HepG2 (cell line): ENCODE results near the gene EMC8. TPM values are rescaled to one million over a fixed set of nuclear protein-coding genes. Genes with fewer than 3 reads are reported as not detected.

ENCODE experiments used
- ATAC-seq: fragments of 200-7000 bp; cut with Tn5 transposase; 3 replicates; pipeline ENCODE4 v1.9.1; 2020; ENCODE audit warnings: mild to moderate bottlenecking, moderate library complexity
- BruUV-seq: library from RNA; stranded (reverse); fragments of 400-500 nt; replicated peaks from 2 replicates; lab custom pipeline; 2021; lab: Mats Ljungman, UMichigan
- CTCF ChIA-PET: fragments of 300-600 bp; formaldehyde crosslinking; extraction: SDS; loops from one replicate; lab custom pipeline; 2021; ENCODE audit warnings: low total read pairs, inconsistent platforms, low intra/inter-chr PET ratio; lab: Yijun Ruan, JAX
- POLR2A ChIA-PET: fragments of 350-600 bp; sonication (Branson Sonifier 250); formaldehyde crosslinking; loops from one replicate; lab custom pipeline; 2020; ENCODE audit warnings: antibody characterized with exemption, inconsistent platforms; lab: Yijun Ruan, JAX
- DNase-seq: peaks from one replicate; pipeline ENCODE4 v3.0.0-alpha.2; 2015; ENCODE audit warnings: low spot score
- FAIRE-seq: peaks from 3 replicates; lab custom pipeline; 2011; peaks lifted over from hg19 to GRCh38; lab: Jason Lieb, UNC
- H2AFZ ChIP-seq: one replicate; pipeline ENCODE4 v1.6.1; 2011; ENCODE audit warnings: low read length, inconsistent platforms
- H3K27ac ChIP-seq: fragments of 300-600 bp; 3 replicates; pipeline ENCODE4 v1.8.0; 2011; ENCODE audit warnings: mixed run types, mild to moderate bottlenecking, mixed read lengths, low read length, inconsistent platforms; ENCODE audit not compliant: insufficient read depth; ENCODE audit errors: extremely low read length
- H3K27me3 ChIP-seq, 2 experiments: fragments of 200-600 bp in 1 of 2; 2 replicates in 1 of 2; 3 replicates in 1 of 2; pipeline versions ENCODE4 v1.6.0 to v1.8.0; 2011; ENCODE audit warnings: low read length in 2 of 2, mild to moderate bottlenecking in 2 of 2, moderate library complexity in 2 of 2, inconsistent platforms in 1 of 2; ENCODE audit not compliant: insufficient read depth in 2 of 2, control insufficient read depth in 1 of 2
- H3K36me3 ChIP-seq, 2 experiments: fragments of 200-600 bp in 1 of 2; replicated peaks in 1 of 2; 2 replicates in 1 of 2; 3 replicates in 1 of 2; pipeline versions ENCODE4 v1.5.1 to v1.8.0; 2011; ENCODE audit warnings: low read length in 2 of 2, inconsistent platforms in 1 of 2; ENCODE audit not compliant: insufficient read depth in 2 of 2, control insufficient read depth in 1 of 2
- H3K4me1 ChIP-seq: 2 replicates; pipeline ENCODE4 v1.5.1; 2012; ENCODE audit warnings: low read length, inconsistent platforms; ENCODE audit not compliant: insufficient read depth
- H3K4me2 ChIP-seq: 2 replicates; pipeline ENCODE4 v1.6.0; 2011; ENCODE audit warnings: low read depth, low read length, inconsistent platforms
- H3K4me3 ChIP-seq, 3 experiments: fragments of 200-600 bp in 1 of 3; sonication (generic), shearing (Covaris generic) in 1 of 3; replicated peaks in 1 of 3; 2 replicates each; pipeline ENCODE4 v1.5.1; 2011 to 2016; ENCODE audit warnings: low read length in 3 of 3, inconsistent platforms in 2 of 3, low read depth in 2 of 3, mild to moderate bottlenecking in 2 of 3, control low read depth in 1 of 3, mixed read lengths in 1 of 3; ENCODE audit not compliant: insufficient read depth in 1 of 3
- H3K79me2 ChIP-seq: one replicate; pipeline ENCODE4 v1.6.1; 2011; ENCODE audit warnings: low read length, inconsistent platforms; ENCODE audit not compliant: insufficient read depth
- H3K9ac ChIP-seq: 2 replicates; pipeline ENCODE4 v1.6.0; 2011; ENCODE audit warnings: mild to moderate bottlenecking, low read depth, low read length, inconsistent platforms; ENCODE audit not compliant: insufficient read depth
- H3K9me3 ChIP-seq: 2 replicates; pipeline ENCODE4 v1.5.1; 2012; ENCODE audit warnings: mild to moderate bottlenecking, low read length
- H4K20me1 ChIP-seq: 2 replicates; pipeline ENCODE4 v1.6.0; 2011; ENCODE audit warnings: inconsistent platforms, mild to moderate bottlenecking, low read length, moderate library complexity; ENCODE audit not compliant: insufficient read depth
- CREM ChIP-seq, 2 experiments: sonication (generic) in 1 of 2; formaldehyde crosslinking in 1 of 2; IDR thresholded peaks; 2 replicates each; pipeline versions ENCODE4 v1.4.0 to v1.6.1; 2016 to 2020; ENCODE audit warnings: antibody characterized with exemption in 1 of 2, mild to moderate bottlenecking in 1 of 2, missing genetic modification reagents in 1 of 2
- GABPA ChIP-seq, 2 experiments: IDR thresholded peaks; 2 replicates each; pipeline ENCODE4 v1.6.1; 2011 to 2016; ENCODE audit warnings: low read depth in 2 of 2, low read length in 1 of 2, missing biosample characterization in 1 of 2, missing genetic modification characterization in 1 of 2
- MTF2 ChIP-seq: sonication (generic); formaldehyde crosslinking; IDR thresholded peaks from 2 replicates; pipeline ENCODE4 v1.5.0; 2020; ENCODE audit warnings: missing genetic modification reagents, borderline replicate concordance
- MYC ChIP-seq: sonication (generic); formaldehyde crosslinking; IDR thresholded peaks from 2 replicates; pipeline ENCODE4 v1.9.0; 2021; ENCODE audit warnings: missing genetic modification reagents, borderline replicate concordance
- SIN3A ChIP-seq: IDR thresholded peaks from 2 replicates; pipeline ENCODE4 v1.6.1; 2011; ENCODE audit warnings: low read depth, mild to moderate bottlenecking, control low read depth, low read length, borderline replicate concordance
- TEAD2 ChIP-seq: sonication (generic); formaldehyde crosslinking; IDR thresholded peaks from 2 replicates; pipeline ENCODE4 v1.9.0; 2021; ENCODE audit warnings: missing genetic modification reagents
- ZNF33A ChIP-seq: sonication (generic); formaldehyde crosslinking; IDR thresholded peaks from 2 replicates; pipeline ENCODE4 v1.5.1; 2020; ENCODE audit warnings: missing genetic modification reagents, mild to moderate bottlenecking, moderate library complexity, borderline replicate concordance
- ZNF451 ChIP-seq: sonication (generic); formaldehyde crosslinking; IDR thresholded peaks from 2 replicates; pipeline ENCODE4 v1.5.0; 2020; ENCODE audit warnings: mild to moderate bottlenecking, missing genetic modification reagents
- ZNF468 ChIP-seq: sonication (generic); formaldehyde crosslinking; IDR thresholded peaks from 2 replicates; pipeline ENCODE4 v1.8.0; 2022; ENCODE audit warnings: mild to moderate bottlenecking, moderate library complexity, missing genetic modification reagents
- ZNF501 ChIP-seq: sonication (generic); formaldehyde crosslinking; IDR thresholded peaks from 2 replicates; pipeline ENCODE4 v1.5.1; 2020; ENCODE audit warnings: mild to moderate bottlenecking, moderate library complexity, missing genetic modification reagents
- WGBS: methylation state at CpG from one replicate; pipeline ENCODE4 v1.1.6; 2017; ENCODE audit warnings: low lambda C conversion rate; 5-methylcytosine and 5-hydroxymethylcytosine counted together
- in situ Hi-C: cut with HindIII; loops from 2 replicates; pipeline ENCODE4 v1.10.0; 2017; ENCODE audit warnings: low pct_unique_long_range_greater_than_20kb; ENCODE audit not compliant: extremely low pct_ligation_motif_present
- intact Hi-C: fragments of 100-400 bp; cut with micrococcal nuclease; formaldehyde crosslinking; loops from one replicate; pipeline ENCODE4 v1.10.0; 2022; ENCODE audit not compliant: unreplicated experiment
- polyA plus RNA-seq, 8 experiments: library from polyadenylated mRNA; depleted of rRNA in 3 of 8; stranded (reverse) in 7 of 8; unstranded in 1 of 8; fragments of >200 nt; fragmentation: Illumina TruSeq in 4 of 8; extraction: Trizol in 4 of 8; gene quantifications; 2 replicates each; pipeline versions ENCODE4 v1.2.1 to v1.2.3, GENCODE V29; 2011 to 2016; ENCODE audit warnings: low read depth in 4 of 8, missing spikeins in 1 of 8, mixed read lengths in 1 of 8; ENCODE audit not compliant: insufficient read depth in 1 of 8
- total RNA-seq, 5 experiments: library from RNA; depleted of rRNA; stranded (reverse); fragments of >200 nt; fragmentation: Illumina TruSeq; extraction: Trizol; gene quantifications; 2 replicates each; pipeline ENCODE4 v1.2.3, GENCODE V29; 2016; ENCODE audit warnings: low read depth in 1 of 5
- TF ChIP-seq, protein P1 (sequence below): sonication (generic); formaldehyde crosslinking; IDR thresholded peaks from 2 replicates; pipeline ENCODE4 v1.4.0; 2020; ENCODE audit warnings: mild to moderate bottlenecking, missing genetic modification reagents
- TF ChIP-seq, protein P2 (sequence below): sonication (generic); formaldehyde crosslinking; IDR thresholded peaks from 2 replicates; pipeline ENCODE4 v1.5.0; 2020; ENCODE audit warnings: missing genetic modification reagents
- TF ChIP-seq, protein P3 (sequence below): sonication (generic); formaldehyde crosslinking; IDR thresholded peaks from 2 replicates; pipeline ENCODE4 v1.8.0; 2022; ENCODE audit warnings: low read depth, missing genetic modification reagents
- TF ChIP-seq, protein P4 (sequence below), 2 experiments: sonication (generic) in 1 of 2; formaldehyde crosslinking in 1 of 2; IDR thresholded peaks; 2 replicates each; pipeline versions ENCODE4 v1.4.0 to v1.6.1; 2016 to 2020; ENCODE audit warnings: borderline replicate concordance in 1 of 2, low read depth in 1 of 2, mild to moderate bottlenecking in 1 of 2, missing genetic modification reagents in 1 of 2

Gene EMC8
- total and polyA plus RNA-seq, 2 of the 13 experiments (the other 11 are each of a cell fraction or from before 2014, with no cell fraction given): 55.0 to 76.0 TPM

DNA sequence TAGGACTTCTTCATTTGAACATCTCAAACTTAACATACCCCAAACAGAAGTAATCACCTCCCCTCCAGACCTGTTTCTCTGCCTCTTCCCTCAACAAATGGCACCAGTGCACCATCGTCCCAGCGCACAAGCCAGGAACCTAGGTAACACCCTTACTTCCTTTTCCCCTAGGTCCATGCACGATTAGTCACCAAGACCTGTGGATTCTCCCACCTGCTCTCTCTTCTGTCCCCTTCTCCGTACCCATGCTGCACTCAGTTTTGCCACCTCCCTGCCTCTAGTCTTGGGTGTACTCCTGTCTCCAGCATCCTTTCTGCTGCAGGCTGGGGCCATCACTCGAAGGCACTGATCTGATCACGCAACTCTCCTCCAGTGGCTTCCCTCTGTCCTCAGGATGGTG is 3.2 kb downstream of the EMC8 start:
- Histone ChIP-seq H3K9me3 (no peaks in the 10 kb centered on the region), H3K9ac (no peak overlapping the region), H3K27me3 (no peaks in the 10 kb centered on the region; a peak in 1 of 5 replicates), H3K4me3 (no peak overlapping the region)
- CTCF ChIA-PET: no interaction called here
- over 99% methylated on average over 6 of the region's 6 CpGs for WGBS
- BruUV-seq: no TSS peak
- DNase-seq: no peak
- POLR2A ChIA-PET: no interaction called here
- TF ChIP-seq TEAD2 (CRISPR knock-in tag) (no peak), SIN3A (no peak), CREM (IDR thresholded peaks at IDR 0.05) (no peak), CREM (CRISPR knock-in tag; IDR thresholded peaks at IDR 0.05) (no peak), MTF2 (CRISPR knock-in tag) (no peak), MYC (CRISPR knock-in tag) (no peak), ZNF468 (no peak), GABPA (IDR thresholded peaks at IDR 0.05; ENCODE audit: low read depth, low read length) (no peak), GABPA (CRISPR knock-in tag; IDR thresholded peaks at IDR 0.05; ENCODE audit: low read depth) (no peak), ZNF33A (no peak), ZNF451 (CRISPR knock-in tag) (no peak), ZNF501 (CRISPR knock-in tag) (no peak)
- TF ChIP-seq, protein P1, sequence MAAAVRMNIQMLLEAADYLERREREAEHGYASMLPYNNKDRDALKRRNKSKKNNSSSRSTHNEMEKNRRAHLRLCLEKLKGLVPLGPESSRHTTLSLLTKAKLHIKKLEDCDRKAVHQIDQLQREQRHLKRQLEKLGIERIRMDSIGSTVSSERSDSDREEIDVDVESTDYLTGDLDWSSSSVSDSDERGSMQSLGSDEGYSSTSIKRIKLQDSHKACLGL: no peak
- TF ChIP-seq, protein P2, sequence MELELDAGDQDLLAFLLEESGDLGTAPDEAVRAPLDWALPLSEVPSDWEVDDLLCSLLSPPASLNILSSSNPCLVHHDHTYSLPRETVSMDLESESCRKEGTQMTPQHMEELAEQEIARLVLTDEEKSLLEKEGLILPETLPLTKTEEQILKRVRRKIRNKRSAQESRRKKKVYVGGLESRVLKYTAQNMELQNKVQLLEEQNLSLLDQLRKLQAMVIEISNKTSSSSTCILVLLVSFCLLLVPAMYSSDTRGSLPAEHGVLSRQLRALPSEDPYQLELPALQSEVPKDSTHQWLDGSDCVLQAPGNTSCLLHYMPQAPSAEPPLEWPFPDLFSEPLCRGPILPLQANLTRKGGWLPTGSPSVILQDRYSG (CRISPR knock-in tag): no peak
- TF ChIP-seq, protein P3, sequence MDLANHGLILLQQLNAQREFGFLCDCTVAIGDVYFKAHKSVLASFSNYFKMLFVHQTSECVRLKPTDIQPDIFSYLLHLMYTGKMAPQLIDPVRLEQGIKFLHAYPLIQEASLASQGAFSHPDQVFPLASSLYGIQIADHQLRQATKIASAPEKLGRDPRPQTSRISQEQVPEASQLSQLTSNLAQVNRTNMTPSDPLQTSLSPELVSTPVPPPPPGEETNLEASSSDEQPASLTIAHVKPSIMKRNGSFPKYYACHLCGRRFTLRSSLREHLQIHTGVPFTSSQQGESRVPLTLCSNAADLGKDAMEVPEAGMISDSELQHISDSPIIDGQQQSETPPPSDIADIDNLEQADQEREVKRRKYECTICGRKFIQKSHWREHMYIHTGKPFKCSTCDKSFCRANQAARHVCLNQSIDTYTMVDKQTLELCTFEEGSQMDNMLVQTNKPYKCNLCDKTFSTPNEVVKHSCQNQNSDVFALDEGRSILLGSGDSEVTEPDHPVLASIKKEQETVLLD: no peak
- TF ChIP-seq, protein P4, sequence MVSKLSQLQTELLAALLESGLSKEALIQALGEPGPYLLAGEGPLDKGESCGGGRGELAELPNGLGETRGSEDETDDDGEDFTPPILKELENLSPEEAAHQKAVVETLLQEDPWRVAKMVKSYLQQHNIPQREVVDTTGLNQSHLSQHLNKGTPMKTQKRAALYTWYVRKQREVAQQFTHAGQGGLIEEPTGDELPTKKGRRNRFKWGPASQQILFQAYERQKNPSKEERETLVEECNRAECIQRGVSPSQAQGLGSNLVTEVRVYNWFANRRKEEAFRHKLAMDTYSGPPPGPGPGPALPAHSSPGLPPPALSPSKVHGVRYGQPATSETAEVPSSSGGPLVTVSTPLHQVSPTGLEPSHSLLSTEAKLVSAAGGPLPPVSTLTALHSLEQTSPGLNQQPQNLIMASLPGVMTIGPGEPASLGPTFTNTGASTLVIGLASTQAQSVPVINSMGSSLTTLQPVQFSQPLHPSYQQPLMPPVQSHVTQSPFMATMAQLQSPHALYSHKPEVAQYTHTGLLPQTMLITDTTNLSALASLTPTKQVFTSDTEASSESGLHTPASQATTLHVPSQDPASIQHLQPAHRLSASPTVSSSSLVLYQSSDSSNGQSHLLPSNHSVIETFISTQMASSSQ (IDR thresholded peaks at IDR 0.05; ENCODE audit: low read depth): no peak
- TF ChIP-seq, protein P4 (CRISPR knock-in tag; IDR thresholded peaks at IDR 0.05; ENCODE audit: borderline replicate concordance): no peak
- TF ChIP-seq, all 625 proteins: peak for 0
- in situ Hi-C loops: no loop called here
- FAIRE-seq (no peak), ATAC-seq (no peak)
- intact Hi-C loops: no loop called here
- no peak overlapping the region for H3K27ac ChIP-seq
- peaks cover 23 to 56% of the 10 kb centered on the region in 2 experiments for H3K36me3 ChIP-seq
- peaks cover 90% of the 10 kb centered on the region for H3K79me2 ChIP-seq
- no peak overlapping the region for H3K4me2 ChIP-seq
- no peak overlapping the region for H2AFZ ChIP-seq
- H3K4me1 ChIP-seq: peaks cover 32% of the 10 kb centered on the region
- H4K20me1 ChIP-seq: peaks cover 12% of the 10 kb centered on the region
